ENCODE data around the gene HMGCS1.
"Not testable (repeated sequence)": the region's sequence is repeated elsewhere in the genome, so short reads cannot be mapped to it uniquely, and the experiment has no call there.

Gene HMGCS1

GRCh38 chr5:43273552-43273951 lies 39.7 kb downstream of the HMGCS1 start:
- no peak for DNase-seq (ENCODE audit: low read depth in 2 of 2)

- no peak for DNase-seq (ENCODE audit: low read depth in 2 of 2)
Observed at GRCh38 chr5:43270645-43271044, 42.6 kb downstream of the HMGCS1 start.

GRCh38 chr5:43268188-43268820 lies 44.9 kb downstream of the HMGCS1 start:
- DNase-seq (ENCODE audit: low read depth in 2 of 2): no peak

- not testable (repeated sequence) for DNase-seq (ENCODE audit: low read depth in 2 of 2)
Observed at GRCh38 chr5:43262269-43262668, 50.9 kb downstream of the HMGCS1 start.

GRCh38 chr5:43258116-43258515 lies 55.1 kb downstream of the HMGCS1 start:
- DNase-seq (ENCODE audit: low read depth in 2 of 2): no peak

- no peak for DNase-seq (ENCODE audit: low read depth in 2 of 2)
Observed at GRCh38 chr5:43256261-43256966, 56.8 kb downstream of the HMGCS1 start.

GRCh38 chr5:43255704-43256103 lies 57.5 kb downstream of the HMGCS1 start:
- DNase-seq (ENCODE audit: low read depth in 2 of 2): no peak

- DNase-seq (ENCODE audit: low read depth in 2 of 2): no peak
Observed at GRCh38 chr5:43251754-43252153, 61.5 kb downstream of the HMGCS1 start.

- no peak for DNase-seq (ENCODE audit: low read depth in 2 of 2)
Observed at GRCh38 chr5:43245724-43246385, 67.4 kb downstream of the HMGCS1 start.

- no peak for DNase-seq (ENCODE audit: low read depth in 2 of 2)
Observed at GRCh38 chr5:43244823-43245565, 68.2 kb downstream of the HMGCS1 start.

- DNase-seq (ENCODE audit: low read depth in 2 of 2): no peak
Observed at GRCh38 chr5:43243270-43243669, 69.9 kb downstream of the HMGCS1 start.

GRCh38 chr5:43242196-43242595 lies 71.0 kb downstream of the HMGCS1 start:
- no peak for DNase-seq (ENCODE audit: low read depth in 2 of 2)
